Epithelial cell of esophagus (primary cell): ENCODE data around the gene CCNYL1.

ENCODE experiments used
- DNase-seq: peaks from one replicate; pipeline ENCODE4 v3.0.0; 2010; ENCODE audit warnings: low read depth
- H3K4me3 ChIP-seq: 2 replicates; pipeline ENCODE4 v1.5.1; 2011; ENCODE audit warnings: mild to moderate bottlenecking, low read length, control low read depth
- CTCF ChIP-seq: IDR thresholded peaks from 2 replicates; pipeline ENCODE4 v1.5.1; 2011; ENCODE audit warnings: low read depth, mild to moderate bottlenecking, low read length, control low read depth, inconsistent platforms; ENCODE audit not compliant: insufficient read depth; ENCODE audit errors: missing control alignments

The CCNYL1 gene

GRCh38 chr2:207783514-207783913, 72.1 kb downstream of the CCNYL1 start:
- no peak for TF ChIP-seq CTCF
- no peak overlapping the region for H3K4me3 ChIP-seq
- DNase-seq, result no peak

DNA sequence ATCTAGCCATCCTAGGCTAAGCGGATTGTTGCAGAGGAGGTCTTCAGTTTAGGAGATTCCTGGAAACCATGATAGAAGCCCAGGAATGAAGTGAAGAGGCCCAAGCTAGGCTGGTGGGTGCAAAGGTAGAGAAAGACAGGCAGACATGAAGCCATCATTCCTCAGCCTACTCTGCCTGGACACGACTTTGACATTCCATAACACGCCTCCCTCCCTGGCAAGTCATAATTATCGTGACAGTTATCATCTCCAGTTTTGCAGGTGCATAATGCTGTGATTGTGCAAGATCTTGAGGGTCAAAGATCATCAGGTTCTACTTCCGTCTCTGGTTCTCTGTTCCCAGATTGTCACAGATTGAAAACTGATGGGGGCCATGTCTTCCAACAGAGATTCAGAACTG, 73.5 kb downstream of the CCNYL1 start:
- no peak overlapping the region for H3K4me3 ChIP-seq
- TF ChIP-seq CTCF, result no peak
- peak; percentile 62 for DNase-seq

DNA sequence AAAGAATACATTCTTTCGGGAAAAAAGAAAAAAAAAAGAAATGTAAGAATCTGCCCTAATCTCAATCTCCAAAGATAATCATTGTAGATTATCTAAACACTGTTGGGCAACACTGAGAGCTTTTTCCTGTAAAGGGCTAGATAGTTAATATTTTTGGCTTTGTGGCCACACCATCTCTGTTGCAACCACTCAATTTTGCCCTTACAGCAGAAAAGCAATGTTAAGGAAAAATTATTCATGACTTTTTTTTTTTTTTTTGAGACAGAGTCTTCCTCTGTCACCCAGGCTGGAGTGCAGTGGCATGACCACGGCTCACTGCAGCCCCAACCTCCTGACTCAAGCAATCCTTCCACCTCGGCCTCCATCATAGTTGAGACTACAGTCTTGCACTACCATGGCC, 75.6 kb downstream of the CCNYL1 start:
- H3K4me3 ChIP-seq, result no peak overlapping the region
- DNase-seq, result no peak
- no peak for TF ChIP-seq CTCF

DNA sequence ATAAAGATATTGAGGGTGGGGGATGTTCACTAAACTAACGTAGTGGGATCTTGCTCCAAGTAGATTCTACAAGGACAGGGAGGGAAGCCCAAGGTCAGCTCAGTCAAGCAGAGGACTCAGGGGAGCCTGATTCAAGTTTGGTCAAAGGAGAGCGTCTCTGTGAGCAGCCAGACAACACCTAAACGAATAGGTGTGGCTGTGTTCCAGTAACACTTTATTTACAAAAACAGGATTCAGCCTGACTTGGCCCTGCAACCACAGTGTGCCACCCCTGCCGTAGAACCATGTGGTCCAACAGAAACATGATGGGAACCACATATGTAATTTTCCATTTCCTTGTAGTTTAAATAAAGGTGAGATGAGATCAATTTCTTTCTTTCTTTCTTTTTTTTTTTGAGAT, 76.4 kb downstream of the CCNYL1 start:
- H3K4me3 ChIP-seq, result no peak overlapping the region
- no peak for TF ChIP-seq CTCF
- DNase-seq, result no peak

GRCh38 chr2:207790898-207791297, 79.5 kb downstream of the CCNYL1 start:
- no peak for TF ChIP-seq CTCF
- DNase-seq, result no peak
- H3K4me3 ChIP-seq, result no peak overlapping the region

DNA sequence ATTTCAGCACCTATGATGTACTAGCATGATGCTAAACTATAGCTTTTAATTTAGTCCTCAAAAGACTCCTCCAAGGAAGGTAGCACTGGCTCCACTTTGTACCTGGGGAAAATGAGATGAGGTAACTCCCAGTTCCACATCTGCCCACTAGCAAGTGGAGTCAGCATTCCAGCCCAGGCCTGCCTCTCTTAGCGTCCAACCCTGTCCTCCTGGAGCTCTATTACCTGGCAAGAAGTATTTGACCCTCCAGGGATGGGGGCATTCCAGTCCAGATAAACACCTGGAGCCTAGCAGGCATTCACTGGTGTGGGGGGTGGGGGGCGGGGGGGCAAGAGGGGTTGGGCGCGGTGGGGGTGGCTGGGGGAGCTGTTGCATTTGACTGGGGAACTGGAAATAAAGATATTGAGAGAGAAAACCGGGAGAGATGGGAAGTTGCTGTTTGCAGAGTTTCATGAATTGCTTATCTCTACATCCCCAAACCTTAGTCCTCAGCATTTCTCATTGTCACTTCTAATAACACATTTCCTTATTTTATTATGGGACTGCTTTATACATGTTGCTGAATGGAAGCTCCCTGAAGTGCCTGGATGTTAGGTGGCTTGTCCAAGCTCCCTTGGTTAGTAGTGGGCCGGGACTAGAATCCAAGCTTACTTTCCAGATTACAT, 80.3 kb downstream of the CCNYL1 start:
- no peak overlapping the region for H3K4me3 ChIP-seq
- DNase-seq, result peak; percentile 84
- peak; percentile 30 for TF ChIP-seq CTCF

- no peak for TF ChIP-seq CTCF
- peak; percentile 80 for DNase-seq
- H3K4me3 ChIP-seq, result no peak overlapping the region
These were observed 80.9 kb downstream of the CCNYL1 start for GRCh38 chr2:207792244-207792785.
